Measurements from ENCODE around the gene SLCO4C1.

DNA sequence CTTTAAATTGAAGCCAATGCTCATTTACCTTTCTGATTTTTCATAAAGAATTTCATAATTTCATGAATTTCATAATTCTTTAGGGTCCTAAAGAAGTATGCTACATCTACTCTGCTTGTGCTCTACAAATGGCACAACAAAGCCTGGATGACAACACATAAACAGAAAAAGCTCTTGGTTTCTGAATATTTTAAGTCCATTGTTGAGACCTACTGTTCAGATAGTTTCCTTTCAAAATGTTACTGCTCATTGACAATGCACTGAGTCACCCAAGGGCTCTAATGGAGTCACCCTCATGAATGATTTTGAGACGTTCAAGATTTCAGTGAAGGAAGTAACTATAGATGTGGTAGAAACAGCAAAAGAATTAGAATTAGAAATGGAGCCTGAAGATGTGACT is 74.1 kb downstream of the SLCO4C1 start:
- TF ChIP-seq, protein P1, sequence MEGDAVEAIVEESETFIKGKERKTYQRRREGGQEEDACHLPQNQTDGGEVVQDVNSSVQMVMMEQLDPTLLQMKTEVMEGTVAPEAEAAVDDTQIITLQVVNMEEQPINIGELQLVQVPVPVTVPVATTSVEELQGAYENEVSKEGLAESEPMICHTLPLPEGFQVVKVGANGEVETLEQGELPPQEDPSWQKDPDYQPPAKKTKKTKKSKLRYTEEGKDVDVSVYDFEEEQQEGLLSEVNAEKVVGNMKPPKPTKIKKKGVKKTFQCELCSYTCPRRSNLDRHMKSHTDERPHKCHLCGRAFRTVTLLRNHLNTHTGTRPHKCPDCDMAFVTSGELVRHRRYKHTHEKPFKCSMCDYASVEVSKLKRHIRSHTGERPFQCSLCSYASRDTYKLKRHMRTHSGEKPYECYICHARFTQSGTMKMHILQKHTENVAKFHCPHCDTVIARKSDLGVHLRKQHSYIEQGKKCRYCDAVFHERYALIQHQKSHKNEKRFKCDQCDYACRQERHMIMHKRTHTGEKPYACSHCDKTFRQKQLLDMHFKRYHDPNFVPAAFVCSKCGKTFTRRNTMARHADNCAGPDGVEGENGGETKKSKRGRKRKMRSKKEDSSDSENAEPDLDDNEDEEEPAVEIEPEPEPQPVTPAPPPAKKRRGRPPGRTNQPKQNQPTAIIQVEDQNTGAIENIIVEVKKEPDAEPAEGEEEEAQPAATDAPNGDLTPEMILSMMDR (IDR thresholded peaks at IDR 0.05 in 2 of 3, conservative IDR thresholded peaks at IDR 0.05 in 1 of 3; ENCODE audit: insufficient read depth in 2 of 3, low read depth in 1 of 3, low read length in 3 of 3), result no peak
- TF ChIP-seq RAD21 (CRISPR knock-in tag; conservative IDR thresholded peaks at IDR 0.05 in 1 of 2, IDR thresholded peaks at IDR 0.05 in 1 of 2), result no peak
- TF ChIP-seq SP1 (CRISPR knock-in tag; IDR thresholded peaks at IDR 0.05), result no peak
- no peak for TF ChIP-seq ZNF644 (tag; IDR thresholded peaks at IDR 0.05; ENCODE audit: low read depth)
- no peak for TF ChIP-seq ZNF316 (IDR thresholded peaks at IDR 0.05)
- TF ChIP-seq, protein P2, sequence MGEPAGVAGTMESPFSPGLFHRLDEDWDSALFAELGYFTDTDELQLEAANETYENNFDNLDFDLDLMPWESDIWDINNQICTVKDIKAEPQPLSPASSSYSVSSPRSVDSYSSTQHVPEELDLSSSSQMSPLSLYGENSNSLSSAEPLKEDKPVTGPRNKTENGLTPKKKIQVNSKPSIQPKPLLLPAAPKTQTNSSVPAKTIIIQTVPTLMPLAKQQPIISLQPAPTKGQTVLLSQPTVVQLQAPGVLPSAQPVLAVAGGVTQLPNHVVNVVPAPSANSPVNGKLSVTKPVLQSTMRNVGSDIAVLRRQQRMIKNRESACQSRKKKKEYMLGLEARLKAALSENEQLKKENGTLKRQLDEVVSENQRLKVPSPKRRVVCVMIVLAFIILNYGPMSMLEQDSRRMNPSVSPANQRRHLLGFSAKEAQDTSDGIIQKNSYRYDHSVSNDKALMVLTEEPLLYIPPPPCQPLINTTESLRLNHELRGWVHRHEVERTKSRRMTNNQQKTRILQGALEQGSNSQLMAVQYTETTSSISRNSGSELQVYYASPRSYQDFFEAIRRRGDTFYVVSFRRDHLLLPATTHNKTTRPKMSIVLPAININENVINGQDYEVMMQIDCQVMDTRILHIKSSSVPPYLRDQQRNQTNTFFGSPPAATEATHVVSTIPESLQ (CRISPR knock-in tag; IDR thresholded peaks at IDR 0.05), result no peak
- TF ChIP-seq CHD2 (IDR thresholded peaks at IDR 0.05; ENCODE audit: low read depth, low read length), result no peak
- TF ChIP-seq ZNF76 (CRISPR knock-in tag; IDR thresholded peaks at IDR 0.05; ENCODE audit: borderline replicate concordance), result no peak
- TF ChIP-seq ZBTB7A (IDR thresholded peaks at IDR 0.05; ENCODE audit: borderline replicate concordance, control insufficient read depth, low read depth, low read length), result no peak

Data from K562 (cell line).